HAP-1 (cell line): Measurements from ENCODE around the gene KCNK1.
A peak's percentile ranks its signal among the peaks of the same experiment; 100 is the strongest.

Source experiments
- DNase-seq, 2 experiments: peaks; one replicate each; pipeline ENCODE4 v3.0.0-alpha.2; 2016 to 2020; ENCODE audit warnings: low spot score in 2 of 2
- H3K27me3 ChIP-seq: fragments of 250-450 bp; sonication (Bioruptor Pico); 2 replicates; pipeline ENCODE4 v1.5.1; 2020; ENCODE audit warnings: low read depth, mild to moderate bottlenecking, moderate library complexity
- H3K36me3 ChIP-seq: fragments of 250-450 bp; sonication (Bioruptor Pico); replicated peaks from 2 replicates; pipeline ENCODE4 v1.5.1; 2020; ENCODE audit warnings: mild to moderate bottlenecking
- H3K4me1 ChIP-seq: fragments of 250-450 bp; sonication (Bioruptor Pico); 2 replicates; pipeline ENCODE4 v1.5.1; 2020; ENCODE audit warnings: mild to moderate bottlenecking
- H3K4me3 ChIP-seq: fragments of 250-450 bp; sonication (Bioruptor Pico); 2 replicates; pipeline ENCODE4 v1.5.1; 2020; ENCODE audit warnings: mild to moderate bottlenecking, moderate library complexity
- H3K9me3 ChIP-seq: fragments of 250-450 bp; sonication (Bioruptor Pico); 2 replicates; pipeline ENCODE4 v1.5.1; 2020; ENCODE audit warnings: mild to moderate bottlenecking, moderate library complexity
- in situ Hi-C: fragments of 300-500 bp; cut with MboI; formaldehyde crosslinking; loops from 3 replicates; pipeline ENCODE4 v1.14.3; 2020; ENCODE audit warnings: low sequenced_read_pairs, inconsistent platforms, mixed read lengths

The KCNK1 gene

DNA sequence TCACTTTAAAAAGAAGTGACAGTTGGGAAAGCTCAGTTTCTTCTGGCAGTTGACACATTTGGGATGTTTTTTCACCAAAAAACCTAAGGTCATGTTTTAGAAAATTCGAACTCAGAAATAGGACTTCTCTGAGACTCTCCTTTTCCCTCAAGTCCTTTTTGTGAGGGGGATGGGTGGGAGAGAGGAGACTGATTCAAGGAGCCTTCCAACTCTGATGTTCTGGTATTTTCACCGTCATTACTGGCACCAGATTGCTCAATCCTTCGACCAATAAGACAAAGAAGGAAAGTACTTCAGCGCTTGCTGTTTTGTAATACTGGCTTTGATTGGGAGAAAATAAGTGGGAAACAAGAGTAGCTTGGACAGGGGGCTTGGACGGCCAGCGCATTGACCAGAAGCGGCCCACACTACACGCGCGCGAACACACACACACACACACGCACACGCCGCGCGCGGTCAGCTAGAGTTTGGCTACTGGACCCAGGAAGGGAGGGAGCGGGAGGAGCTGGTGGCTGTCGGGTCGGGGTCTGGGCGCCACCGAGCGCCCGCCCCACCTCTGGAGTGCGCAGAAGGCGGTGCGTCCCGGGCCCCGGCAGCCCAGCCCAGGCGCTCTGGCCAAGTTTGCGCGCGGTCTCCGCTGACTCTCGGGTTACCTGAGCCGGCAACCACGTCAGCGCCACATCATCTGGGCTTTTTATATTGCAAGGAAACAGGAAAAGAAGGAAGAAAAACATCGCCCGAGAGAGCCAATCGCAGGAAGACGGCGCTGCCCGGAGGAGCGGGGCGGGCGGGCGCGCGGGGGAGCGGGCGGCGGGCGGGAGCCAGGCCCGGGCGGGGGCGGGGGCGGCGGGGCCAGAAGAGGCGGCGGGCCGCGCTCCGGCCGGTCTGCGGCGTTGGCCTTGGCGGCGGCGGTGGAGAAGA, at the start of gene KCNK1:
Gene KCNK1, plus strand, starts transcription at position 855 of the 921 bp plus-strand sequence. Its CDS starts 66 bp downstream, at position 921.
- peak; percentile 32 to 77 for DNase-seq
- peaks cover 2% of the 10 kb centered on the region; the same call in 1 of the 2 replicates for H3K27me3 ChIP-seq
- H3K4me3 ChIP-seq, result peak within 1 kb of the TSS; percentile 52
- peaks cover 19% of the 10 kb centered on the region for H3K4me1 ChIP-seq
- H3K36me3 ChIP-seq, result no peaks in the 10 kb centered on the region
- H3K9me3 ChIP-seq, result no peaks in the 10 kb centered on the region
- in situ Hi-C loops, result no loop called here

DNA sequence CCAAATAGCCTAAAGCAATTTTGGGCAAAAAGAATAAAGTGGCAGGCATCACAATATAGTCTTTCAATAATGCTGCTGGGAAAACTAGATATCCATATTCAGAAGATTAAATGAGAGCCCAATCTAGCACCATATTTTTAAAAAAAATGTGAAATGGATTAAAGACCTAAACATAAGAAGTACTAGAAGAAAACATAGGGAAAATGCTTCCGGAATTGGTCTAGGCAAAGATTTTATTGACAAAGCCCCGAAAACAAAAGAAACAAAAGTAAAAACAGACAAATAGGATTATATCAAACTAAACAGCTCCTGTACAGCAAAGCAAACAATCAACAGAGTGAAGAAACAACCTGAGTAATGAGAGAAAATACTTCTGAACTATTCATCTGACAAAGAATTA, 48.6 kb upstream of the KCNK1 start:
- Histone ChIP-seq H3K4me3 (no peak overlapping the region), H3K36me3 (no peaks in the 10 kb centered on the region), H3K4me1 (no peaks in the 10 kb centered on the region), H3K27me3 (no peaks in the 10 kb centered on the region), H3K9me3 (0 out of 2 replicates have a peak, but pooled peaks cover 2% of the 10 kb centered on the region)
- no peak for DNase-seq
- in situ Hi-C loops, result no loop called here

DNA sequence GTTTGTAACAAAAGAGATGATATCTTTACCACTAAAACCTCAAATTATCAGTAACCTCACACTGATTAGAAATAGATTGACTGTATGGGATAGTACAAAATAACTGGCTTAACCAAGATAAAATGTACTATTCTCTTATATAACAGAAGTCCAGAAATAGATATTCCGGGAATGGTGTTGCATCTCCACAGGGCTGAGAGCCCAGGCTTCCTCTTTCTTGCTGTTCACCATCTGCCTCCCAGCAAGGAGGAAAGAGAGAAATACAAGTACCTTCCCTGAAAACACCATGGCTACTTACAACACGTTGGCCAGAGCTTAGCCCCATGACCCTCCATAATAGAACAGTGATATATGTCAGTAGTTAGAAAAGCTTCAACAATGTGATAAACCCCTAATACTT, 47.0 kb upstream of the KCNK1 start:
- in situ Hi-C loops, result no loop called here
- no peaks in the 10 kb centered on the region for H3K4me1 ChIP-seq
- DNase-seq, result no peak
- no peaks in the 10 kb centered on the region for H3K9me3 ChIP-seq
- no peaks in the 10 kb centered on the region for H3K36me3 ChIP-seq
- H3K4me3 ChIP-seq, result no peak overlapping the region
- H3K27me3 ChIP-seq, result no peaks in the 10 kb centered on the region

DNA sequence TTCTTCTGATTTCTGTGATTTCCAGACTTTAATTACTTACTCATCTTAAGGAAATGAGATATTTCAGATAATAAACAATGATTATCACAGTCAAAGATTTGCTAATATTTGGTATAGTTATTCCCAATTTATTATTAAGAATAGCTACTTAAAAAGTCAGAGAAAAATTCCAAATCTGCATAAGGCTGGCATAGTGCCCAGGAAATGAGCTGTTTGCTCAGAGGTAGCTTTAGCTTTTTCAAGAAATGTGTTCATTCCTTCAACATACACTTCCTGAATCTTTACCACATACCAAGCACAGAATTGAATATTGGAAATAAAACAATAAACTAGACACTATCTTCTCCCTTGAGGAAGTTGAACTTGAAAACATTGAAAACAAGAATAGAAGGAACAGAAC, 44.3 kb upstream of the KCNK1 start:
- Histone ChIP-seq H3K27me3 (no peaks in the 10 kb centered on the region), H3K36me3 (no peaks in the 10 kb centered on the region), H3K9me3 (no peaks in the 10 kb centered on the region), H3K4me3 (no peak overlapping the region), H3K4me1 (no peaks in the 10 kb centered on the region)
- no peak for DNase-seq
- in situ Hi-C loops, result no loop called here

DNA sequence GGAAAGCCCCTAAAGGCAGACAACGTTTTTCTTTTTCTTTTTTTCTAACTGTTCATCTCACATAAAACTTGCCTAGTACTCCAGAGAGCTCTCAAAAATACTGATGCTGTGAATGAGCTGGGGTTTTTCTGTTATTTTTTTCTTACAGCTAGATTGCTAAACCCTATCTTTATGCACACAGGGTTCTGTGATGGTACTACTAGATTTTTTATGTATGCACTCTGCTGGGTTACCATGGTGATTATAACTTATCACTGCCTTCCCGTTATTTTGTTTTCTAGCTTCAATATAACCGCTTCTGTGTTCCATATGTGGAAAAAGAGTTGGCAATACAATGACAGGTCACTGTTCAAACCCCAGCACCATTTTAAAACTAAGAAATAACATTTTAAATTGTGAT, 43.7 kb upstream of the KCNK1 start:
- H3K27me3 ChIP-seq, result no peaks in the 10 kb centered on the region
- H3K9me3 ChIP-seq, result no peaks in the 10 kb centered on the region
- no peak overlapping the region for H3K4me3 ChIP-seq
- in situ Hi-C loops, result no loop called here
- H3K36me3 ChIP-seq, result no peaks in the 10 kb centered on the region
- H3K4me1 ChIP-seq, result no peaks in the 10 kb centered on the region
- DNase-seq, result no peak

DNA sequence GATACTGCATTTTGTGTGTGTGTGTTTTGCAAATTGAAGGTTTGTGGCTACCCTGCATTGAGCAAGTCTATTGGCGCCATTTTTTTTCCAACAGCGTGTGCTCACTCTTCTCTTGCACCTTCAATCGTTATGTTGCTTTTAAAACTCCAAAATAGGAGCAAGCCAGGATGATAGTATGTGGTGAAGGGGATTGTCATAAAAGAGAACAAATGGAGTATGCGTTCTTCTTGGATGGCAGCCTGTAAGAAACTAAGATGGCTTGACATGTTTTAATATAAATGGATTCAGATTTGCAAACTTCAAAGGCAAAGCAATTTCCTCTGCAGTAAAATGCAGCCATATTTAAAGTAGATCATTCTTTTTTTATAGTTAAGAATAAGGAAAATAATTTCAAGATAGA, 43.2 kb upstream of the KCNK1 start:
- Histone ChIP-seq H3K36me3 (no peaks in the 10 kb centered on the region), H3K4me1 (no peaks in the 10 kb centered on the region), H3K9me3 (no peaks in the 10 kb centered on the region), H3K27me3 (no peaks in the 10 kb centered on the region), H3K4me3 (no peak overlapping the region)
- in situ Hi-C loops, result no loop called here
- DNase-seq, result no peak

DNA sequence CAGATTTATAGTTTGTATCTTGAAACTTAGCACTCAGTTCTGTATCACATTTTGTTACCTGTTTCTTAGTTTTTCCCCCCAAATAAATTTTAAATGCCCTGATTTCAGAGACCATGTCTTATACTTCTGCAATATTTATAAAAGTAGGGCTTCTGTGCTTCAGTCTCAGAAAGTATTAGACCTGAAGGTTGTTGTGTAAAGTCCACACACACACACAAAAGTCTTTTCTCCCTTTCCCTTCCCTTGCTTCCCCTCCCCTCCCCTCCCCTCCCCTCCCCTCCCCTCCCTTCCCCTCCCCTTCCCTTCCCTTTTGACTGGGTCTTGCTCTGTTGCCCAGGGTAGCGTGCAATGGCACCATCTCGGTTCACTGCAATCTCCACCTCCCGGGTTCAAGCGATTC, 41.0 kb upstream of the KCNK1 start:
- no peaks in the 10 kb centered on the region for H3K27me3 ChIP-seq
- H3K4me3 ChIP-seq, result no peak overlapping the region
- H3K9me3 ChIP-seq, result no peaks in the 10 kb centered on the region
- no peak for DNase-seq
- in situ Hi-C loops, result no loop called here
- H3K36me3 ChIP-seq, result no peaks in the 10 kb centered on the region
- H3K4me1 ChIP-seq, result no peaks in the 10 kb centered on the region

DNA sequence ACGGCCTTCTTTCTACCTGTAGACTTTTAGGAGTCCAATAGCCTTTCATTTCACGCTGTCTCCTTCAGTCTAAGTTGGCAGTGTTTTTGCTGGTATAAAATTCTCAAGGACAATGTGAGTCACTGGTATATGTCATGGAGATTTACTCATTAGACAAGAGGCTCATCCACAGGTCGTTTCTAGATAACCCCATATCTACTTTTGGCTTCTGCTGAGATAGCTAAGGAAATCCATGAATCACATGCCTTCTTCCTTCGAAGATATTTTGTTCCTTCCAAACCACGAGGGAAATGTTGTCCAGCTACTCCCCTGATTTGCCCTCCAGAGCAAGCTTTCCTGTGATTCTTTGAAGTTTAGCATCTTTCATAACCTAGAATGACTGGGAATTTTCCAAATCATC, 38.5 kb upstream of the KCNK1 start:
- no peaks in the 10 kb centered on the region for H3K27me3 ChIP-seq
- no peaks in the 10 kb centered on the region for H3K36me3 ChIP-seq
- no peaks in the 10 kb centered on the region for H3K4me1 ChIP-seq
- no peaks in the 10 kb centered on the region for H3K9me3 ChIP-seq
- H3K4me3 ChIP-seq, result no peak overlapping the region
- in situ Hi-C loops, result no loop called here
- DNase-seq, result no peak

DNA sequence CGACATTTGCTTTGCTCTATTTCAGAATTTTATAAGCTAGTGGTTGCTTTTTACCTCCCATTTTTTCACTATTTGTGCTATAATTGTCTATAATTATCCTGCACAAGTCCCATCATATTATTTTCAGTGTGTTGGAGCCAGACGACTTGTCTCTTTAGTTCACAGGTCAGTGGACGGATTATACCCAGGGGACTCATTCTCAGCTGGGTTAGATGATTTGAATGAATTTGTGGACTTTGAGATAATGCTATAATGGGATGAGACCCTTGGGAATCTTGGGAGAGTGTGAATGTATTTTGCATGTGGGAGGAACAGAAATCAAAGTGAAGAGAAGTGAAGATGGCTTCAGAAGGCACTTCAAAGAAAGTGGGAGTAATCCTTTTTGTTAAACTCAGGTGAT, 31.5 kb upstream of the KCNK1 start:
- in situ Hi-C loops, result no loop called here
- Histone ChIP-seq H3K4me3 (no peak overlapping the region), H3K27me3 (no peaks in the 10 kb centered on the region), H3K9me3 (no peaks in the 10 kb centered on the region), H3K4me1 (no peaks in the 10 kb centered on the region), H3K36me3 (no peaks in the 10 kb centered on the region)
- no peak for DNase-seq

DNA sequence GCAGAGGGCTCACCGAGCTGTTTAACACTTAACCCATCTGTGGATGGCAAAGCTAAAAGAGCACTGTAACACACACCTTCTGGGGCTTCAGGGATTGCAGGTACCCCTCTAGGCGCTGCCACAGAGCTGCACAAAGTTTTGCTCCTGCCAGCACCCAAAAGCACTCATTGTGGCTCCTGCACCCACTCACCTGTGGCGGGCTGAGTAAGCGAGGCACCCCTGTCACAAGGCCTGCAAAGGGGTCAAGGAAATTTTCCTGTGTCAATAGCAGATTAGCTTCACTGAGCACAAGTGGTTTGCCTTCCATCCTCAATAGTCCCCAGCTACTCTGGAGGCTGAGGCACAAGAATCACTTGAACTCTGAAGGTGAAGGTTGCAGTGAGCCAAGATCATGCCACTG, 29.5 kb upstream of the KCNK1 start:
- no peaks in the 10 kb centered on the region for H3K9me3 ChIP-seq
- no peaks in the 10 kb centered on the region for H3K27me3 ChIP-seq
- no peaks in the 10 kb centered on the region for H3K36me3 ChIP-seq
- H3K4me1 ChIP-seq, result no peaks in the 10 kb centered on the region
- no peak for DNase-seq
- no peak overlapping the region for H3K4me3 ChIP-seq
- in situ Hi-C loops, result no loop called here

DNA sequence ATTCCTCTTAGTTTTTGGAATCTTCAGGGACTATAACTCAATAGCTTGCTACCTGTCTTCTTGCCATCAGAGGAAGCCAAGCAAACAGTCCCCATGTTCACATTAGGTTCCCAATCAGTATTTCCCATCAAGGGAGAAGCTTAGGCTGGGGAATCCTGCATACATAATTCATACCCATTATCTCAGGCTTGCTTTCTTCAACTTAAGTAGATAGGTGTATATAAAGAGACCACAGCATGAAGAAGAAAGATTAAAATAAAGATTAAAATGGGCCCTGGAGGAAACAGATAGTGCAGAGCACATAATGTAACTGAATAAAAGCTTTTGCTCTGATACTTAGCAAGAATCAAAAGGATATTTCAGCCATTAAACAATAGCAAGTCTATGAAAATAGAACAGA, 29.0 kb upstream of the KCNK1 start:
- Histone ChIP-seq H3K4me1 (no peaks in the 10 kb centered on the region), H3K4me3 (no peak overlapping the region), H3K9me3 (no peaks in the 10 kb centered on the region), H3K27me3 (no peaks in the 10 kb centered on the region), H3K36me3 (no peaks in the 10 kb centered on the region)
- in situ Hi-C loops, result no loop called here
- no peak for DNase-seq

DNA sequence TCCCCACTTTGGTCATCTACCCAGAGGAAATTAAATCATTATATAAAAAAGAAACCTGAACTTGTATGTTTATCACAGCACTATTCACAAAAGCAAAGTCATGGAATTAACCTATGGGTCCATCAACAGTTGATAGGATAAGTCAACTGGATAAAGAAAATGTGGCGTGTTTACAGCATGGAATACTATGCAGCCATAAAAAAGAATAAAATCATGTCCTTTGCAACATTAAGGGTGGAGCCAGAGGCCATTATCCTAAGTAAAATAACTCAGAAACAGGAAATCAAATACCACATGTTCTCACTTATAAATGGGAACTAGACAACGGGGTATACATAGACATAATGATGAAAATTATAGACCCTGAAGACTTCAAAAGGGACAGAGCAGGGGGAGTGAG, 27.6 kb upstream of the KCNK1 start:
- no peak for DNase-seq
- Histone ChIP-seq H3K4me1 (no peaks in the 10 kb centered on the region), H3K9me3 (no peaks in the 10 kb centered on the region), H3K4me3 (no peak overlapping the region), H3K36me3 (no peaks in the 10 kb centered on the region), H3K27me3 (no peaks in the 10 kb centered on the region)
- in situ Hi-C loops, result no loop called here

DNA sequence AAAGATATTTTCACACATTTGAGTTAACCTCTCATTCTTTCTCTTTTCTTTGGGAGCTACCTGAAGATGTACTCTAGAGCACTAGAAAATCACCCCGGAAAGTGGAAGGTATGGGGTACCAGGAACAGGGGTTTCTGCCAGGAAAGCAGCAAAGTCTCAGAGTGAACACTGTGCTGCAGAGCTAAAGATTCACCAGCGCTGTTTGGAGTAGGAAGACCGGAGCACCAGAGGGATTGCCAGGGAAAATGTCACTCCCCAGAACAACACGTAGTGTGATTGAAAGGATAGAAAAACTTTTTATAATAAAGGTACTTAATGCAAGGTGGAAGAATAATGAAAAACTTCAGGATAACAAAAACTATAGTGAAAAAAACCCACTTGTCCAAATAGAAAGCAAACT, 26.7 kb upstream of the KCNK1 start:
- no peaks in the 10 kb centered on the region for H3K27me3 ChIP-seq
- no peaks in the 10 kb centered on the region for H3K4me1 ChIP-seq
- no peak overlapping the region for H3K4me3 ChIP-seq
- H3K9me3 ChIP-seq, result no peaks in the 10 kb centered on the region
- DNase-seq, result no peak
- in situ Hi-C loops, result no loop called here
- no peaks in the 10 kb centered on the region for H3K36me3 ChIP-seq

DNA sequence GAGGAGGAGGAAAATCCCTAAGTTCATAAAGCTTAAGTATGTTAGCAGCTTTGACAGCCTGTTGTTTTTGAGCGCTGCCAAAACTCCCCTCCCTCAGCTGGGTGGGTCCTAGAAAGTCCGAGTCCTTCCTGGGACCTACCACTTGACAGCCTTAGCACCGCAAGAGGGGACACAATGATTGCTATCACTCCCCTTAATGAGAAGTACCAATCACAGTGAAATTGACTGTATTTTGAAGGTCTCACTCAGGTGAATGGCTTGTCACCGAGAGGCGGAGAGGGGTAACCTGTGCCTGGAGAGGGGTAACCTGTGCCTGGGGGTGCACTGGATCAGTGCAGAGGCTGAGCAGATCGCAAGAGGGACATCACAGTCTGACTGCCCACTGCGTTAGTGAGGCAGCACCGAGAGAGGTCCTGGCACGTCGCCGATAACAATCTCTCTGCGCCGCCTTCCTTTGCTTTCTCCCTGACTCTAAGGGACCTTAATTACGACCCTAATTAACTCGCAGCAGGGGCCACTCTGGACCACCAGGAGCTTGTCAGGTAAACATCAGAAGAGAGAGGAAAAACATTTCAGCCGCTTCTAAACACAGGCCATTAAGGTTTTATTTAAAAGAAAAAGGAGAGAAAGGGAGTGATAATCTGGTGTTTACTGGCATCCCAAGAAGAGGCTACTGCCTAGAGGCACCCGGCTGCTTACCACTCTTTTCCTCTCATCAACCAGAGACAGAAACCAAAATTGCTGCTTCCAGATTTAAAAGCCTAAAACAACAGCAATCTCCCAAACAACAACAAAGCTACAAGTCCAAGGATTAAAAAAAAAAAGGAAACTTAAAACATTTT, 25.7 kb upstream of the KCNK1 start:
- Histone ChIP-seq H3K4me3 (no peak overlapping the region), H3K4me1 (no peaks in the 10 kb centered on the region), H3K36me3 (no peaks in the 10 kb centered on the region), H3K27me3 (no peaks in the 10 kb centered on the region; the same call in 1 of the 2 replicates), H3K9me3 (no peaks in the 10 kb centered on the region)
- DNase-seq, result peak in 1 of 2 experiments; percentile 10
- in situ Hi-C loops, result no loop called here
